ENCODE measurements around the gene SCAMP4.
A peak's percentile ranks its signal among the peaks of the same experiment; 100 is the strongest.

The SCAMP4 gene

GRCh38 chr19:1974381-1975161 is 69.4 kb downstream of the SCAMP4 start:
- TF ChIP-seq, protein P1, sequence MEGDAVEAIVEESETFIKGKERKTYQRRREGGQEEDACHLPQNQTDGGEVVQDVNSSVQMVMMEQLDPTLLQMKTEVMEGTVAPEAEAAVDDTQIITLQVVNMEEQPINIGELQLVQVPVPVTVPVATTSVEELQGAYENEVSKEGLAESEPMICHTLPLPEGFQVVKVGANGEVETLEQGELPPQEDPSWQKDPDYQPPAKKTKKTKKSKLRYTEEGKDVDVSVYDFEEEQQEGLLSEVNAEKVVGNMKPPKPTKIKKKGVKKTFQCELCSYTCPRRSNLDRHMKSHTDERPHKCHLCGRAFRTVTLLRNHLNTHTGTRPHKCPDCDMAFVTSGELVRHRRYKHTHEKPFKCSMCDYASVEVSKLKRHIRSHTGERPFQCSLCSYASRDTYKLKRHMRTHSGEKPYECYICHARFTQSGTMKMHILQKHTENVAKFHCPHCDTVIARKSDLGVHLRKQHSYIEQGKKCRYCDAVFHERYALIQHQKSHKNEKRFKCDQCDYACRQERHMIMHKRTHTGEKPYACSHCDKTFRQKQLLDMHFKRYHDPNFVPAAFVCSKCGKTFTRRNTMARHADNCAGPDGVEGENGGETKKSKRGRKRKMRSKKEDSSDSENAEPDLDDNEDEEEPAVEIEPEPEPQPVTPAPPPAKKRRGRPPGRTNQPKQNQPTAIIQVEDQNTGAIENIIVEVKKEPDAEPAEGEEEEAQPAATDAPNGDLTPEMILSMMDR (conservative IDR thresholded peaks at IDR 0.05; ENCODE audit: control insufficient read depth, insufficient read depth, low read depth, low read length): no peak
- H3K4me3 ChIP-seq (ENCODE audit: control insufficient read depth, low read depth, low read length): no peak overlapping the region
- no peak for DNase-seq (ENCODE audit: low read depth)

- TF ChIP-seq, protein P1 (conservative IDR thresholded peaks at IDR 0.05; ENCODE audit: control insufficient read depth, insufficient read depth, low read depth, low read length): no peak
- H3K4me3 ChIP-seq (ENCODE audit: control insufficient read depth, low read depth, low read length): no peak overlapping the region
- DNase-seq (ENCODE audit: low read depth): peak; percentile 79
These were observed 69.9 kb downstream of the SCAMP4 start for GRCh38 chr19:1975162-1975480.
